Neuronal stem cell (in vitro differentiated cells): Measurements from ENCODE around the gene ACTL6B.
A peak's percentile ranks its signal among the peaks of the same experiment; 100 is the strongest.

Experiments
- DNase-seq: peaks from one replicate; pipeline ENCODE4 v3.0.0-alpha.2; 2013; ENCODE audit warnings: low spot score
- H2AFZ ChIP-seq: one replicate; pipeline ENCODE4 v1.6.1; 2013; ENCODE audit warnings: mild to moderate bottlenecking, low read length, inconsistent platforms
- H2AK5ac ChIP-seq: 2 replicates; pipeline ENCODE4 v1.6.1; 2013; ENCODE audit warnings: low read depth, mild to moderate bottlenecking, inconsistent platforms, low read length, moderate library complexity, mixed read lengths
- H2BK120ac ChIP-seq: 2 replicates; pipeline ENCODE4 v1.6.1; 2013; ENCODE audit warnings: low read depth, mild to moderate bottlenecking, inconsistent platforms, low read length, moderate library complexity, mixed read lengths
- H2BK12ac ChIP-seq: one replicate; pipeline ENCODE4 v1.6.1; 2013; ENCODE audit warnings: low read length, inconsistent platforms
- H2BK15ac ChIP-seq: 2 replicates; pipeline ENCODE4 v1.6.1; 2013; ENCODE audit warnings: mild to moderate bottlenecking, low read length, inconsistent platforms, mixed read lengths
- H2BK5ac ChIP-seq: one replicate; pipeline ENCODE4 v1.6.1; 2013; ENCODE audit warnings: inconsistent platforms, mild to moderate bottlenecking, low read length, moderate library complexity
- H3K14ac ChIP-seq: one replicate; pipeline ENCODE4 v1.6.1; 2013; ENCODE audit warnings: low read length, inconsistent platforms
- H3K18ac ChIP-seq: 2 replicates; pipeline ENCODE4 v1.6.1; 2013; ENCODE audit warnings: low read length, inconsistent platforms
- H3K23ac ChIP-seq: 2 replicates; pipeline ENCODE4 v1.6.1; 2013; ENCODE audit warnings: low read depth, mild to moderate bottlenecking, mixed read lengths, low read length, inconsistent platforms; ENCODE audit not compliant: poor library complexity
- H3K27ac ChIP-seq: replicated peaks from 3 replicates; pipeline ENCODE4 v1.5.1; 2013; ENCODE audit warnings: low read length, inconsistent platforms
- H3K27me3 ChIP-seq, 3 experiments: 2 replicates each; pipeline ENCODE4 v1.6.1; 2013; ENCODE audit warnings: low read length in 3 of 3, mild to moderate bottlenecking in 2 of 3, inconsistent platforms in 1 of 3, low read depth in 1 of 3, mixed read lengths in 1 of 3, moderate library complexity in 1 of 3; ENCODE audit not compliant: control insufficient read depth in 3 of 3, insufficient read depth in 3 of 3
- H3K36me3 ChIP-seq, 2 donors: replicated peaks in 1 of 2; 2 replicates each; pipeline ENCODE4 v1.6.1; 2013; ENCODE audit warnings: low read length in 2 of 2; ENCODE audit not compliant: control insufficient read depth in 2 of 2, insufficient read depth in 2 of 2
- H3K4ac ChIP-seq: 2 replicates; pipeline ENCODE4 v1.6.1; 2013; ENCODE audit warnings: inconsistent platforms, mild to moderate bottlenecking, low read length, moderate library complexity
- H3K4me1 ChIP-seq, 2 donors: 1 replicate in 1 of 2; 2 replicates in 1 of 2; pipeline ENCODE4 v1.6.1; 2013; ENCODE audit warnings: low read length in 2 of 2, low read depth in 1 of 2; ENCODE audit not compliant: control insufficient read depth in 2 of 2, insufficient read depth in 1 of 2
- H3K4me2 ChIP-seq: one replicate; pipeline ENCODE4 v1.6.1; 2013; ENCODE audit warnings: mild to moderate bottlenecking, low read length, inconsistent platforms; ENCODE audit not compliant: insufficient read depth, poor library complexity, severe bottlenecking
- H3K4me3 ChIP-seq, 2 donors: 2 replicates each; pipeline ENCODE4 v1.5.1; 2013; ENCODE audit warnings: low read length in 2 of 2, mild to moderate bottlenecking in 2 of 2, inconsistent platforms in 1 of 2, moderate library complexity in 1 of 2
- H3K79me1 ChIP-seq: one replicate; pipeline ENCODE4 v1.6.1; 2013; ENCODE audit warnings: low read depth, mild to moderate bottlenecking, inconsistent platforms, low read length, moderate library complexity
- H3K9ac ChIP-seq: one replicate; pipeline ENCODE4 v1.6.1; 2013; ENCODE audit warnings: mild to moderate bottlenecking, low read depth, low read length, inconsistent platforms; ENCODE audit not compliant: poor library complexity
- H3K9me3 ChIP-seq, 2 donors: replicated peaks in 1 of 2; 2 replicates each; pipeline versions ENCODE3 to v1.6.1; 2013; ENCODE audit warnings: low read length in 2 of 2, mild to moderate bottlenecking in 2 of 2, inconsistent platforms in 1 of 2, low read depth in 1 of 2, mixed read lengths in 1 of 2, moderate library complexity in 1 of 2; ENCODE audit not compliant: control insufficient read depth in 2 of 2, insufficient read depth in 1 of 2
- H4K8ac ChIP-seq: one replicate; pipeline ENCODE4 v1.6.1; 2013; ENCODE audit warnings: low read depth, mild to moderate bottlenecking, inconsistent platforms, low read length, moderate library complexity
- H4K91ac ChIP-seq: one replicate; pipeline ENCODE4 v1.6.1; 2013; ENCODE audit warnings: low read length, low read depth, mild to moderate bottlenecking, inconsistent platforms; ENCODE audit not compliant: poor library complexity
- WGBS, 2 donors: extraction: QIAGEN DNeasy Blood & Tissue Kit; methylation state at CpG; one replicate each; pipeline ENCODE4 v1.1.7; 2013; ENCODE audit warnings: missing lambda C conversion rate in 2 of 2, mixed read lengths in 1 of 2; ENCODE audit not compliant: insufficient read length in 2 of 2, insufficient replicate concordance in 1 of 2; ENCODE audit errors: extremely low coverage in 2 of 2; 5-methylcytosine and 5-hydroxymethylcytosine counted together

ACTL6B gene

GRCh38 chr7:100613412-100614175 lies 42.7 kb downstream of the ACTL6B start:
- no peak overlapping the region for H3K9ac ChIP-seq
- no peak overlapping the region for H2AFZ ChIP-seq
- H4K8ac ChIP-seq: no peak overlapping the region
- H2AK5ac ChIP-seq: peak overlapping the region; percentile 23
- no peak overlapping the region for H3K14ac ChIP-seq
- H2BK120ac ChIP-seq: no peak overlapping the region
- no peak overlapping the region for H2BK15ac ChIP-seq
- no peak for DNase-seq
- H3K4me2 ChIP-seq: no peak overlapping the region
- peak overlapping the region in 1 of 2 donors; percentile 60 for H3K4me3 ChIP-seq
- no peaks in the 10 kb centered on the region for H3K9me3 ChIP-seq
- no peaks in the 10 kb centered on the region for H3K27me3 ChIP-seq
- no CpG with 5 or more reads among the region's 13 CpGs for WGBS, 2 donors
- H4K91ac ChIP-seq: no peak overlapping the region
- H3K18ac ChIP-seq: no peak overlapping the region
- H3K27ac ChIP-seq: no peak overlapping the region
- H3K79me1 ChIP-seq: no peaks in the 10 kb centered on the region
- no peak overlapping the region for H2BK12ac ChIP-seq
- peak overlapping the region; percentile 22 for H3K23ac ChIP-seq
- peaks cover 0 to 9% of the 10 kb centered on the region in 2 donors for H3K36me3 ChIP-seq
- H2BK5ac ChIP-seq: no peak overlapping the region
- H3K4ac ChIP-seq: no peak overlapping the region
- H3K4me1 ChIP-seq: peaks cover 3 to 6% of the 10 kb centered on the region in 2 donors

DNA sequence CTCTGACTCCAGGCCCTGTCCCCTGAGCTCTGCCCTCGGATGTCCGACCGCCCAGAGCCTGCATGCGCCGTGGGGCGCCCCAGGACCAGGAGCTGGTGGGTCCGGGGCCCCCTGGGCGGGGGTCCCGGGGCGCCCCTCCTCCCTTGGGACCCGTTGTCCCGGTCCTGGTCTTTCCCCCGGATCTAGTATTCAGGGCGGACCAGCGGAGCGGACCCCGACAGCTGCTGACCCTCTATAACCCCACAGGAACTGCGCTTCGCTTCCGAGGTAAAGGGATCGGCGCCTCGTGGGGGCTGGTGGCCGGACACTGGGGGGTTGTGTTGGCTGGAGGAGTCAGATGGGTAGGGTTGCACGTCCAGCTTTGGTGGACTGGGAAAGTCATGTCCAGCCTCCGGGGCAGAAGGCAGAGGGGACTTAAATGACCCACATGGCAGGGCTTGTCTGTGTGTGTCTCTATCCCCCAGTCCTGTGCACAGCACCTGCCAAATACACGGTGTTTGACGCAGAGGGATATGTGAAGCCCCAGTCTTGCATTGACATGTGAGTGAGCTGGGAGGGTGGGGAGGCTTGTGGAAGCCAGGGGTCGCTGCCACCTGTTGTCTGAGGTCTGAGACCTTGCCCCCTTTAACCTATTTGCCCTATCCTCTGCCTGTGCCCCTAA lies 43.4 kb downstream of the ACTL6B start:
- no peak overlapping the region for H4K8ac ChIP-seq
- WGBS, 2 donors: no CpG with 5 or more reads among the region's 29 CpGs
- H3K18ac ChIP-seq: peak overlapping the region; percentile 58
- no peaks in the 10 kb centered on the region for H3K79me1 ChIP-seq
- no peak overlapping the region for H2BK120ac ChIP-seq
- no peak overlapping the region for H3K27ac ChIP-seq
- no peak for DNase-seq
- peak overlapping the region; percentile 28 for H2BK15ac ChIP-seq
- peak overlapping the region; percentile 92 for H2AFZ ChIP-seq
- H3K4me3 ChIP-seq: peak overlapping the region; percentile 60 to 76
- peak overlapping the region; percentile 23 for H2AK5ac ChIP-seq
- peak overlapping the region; percentile 85 for H3K9ac ChIP-seq
- H2BK12ac ChIP-seq: no peak overlapping the region
- peaks cover 3 to 6% of the 10 kb centered on the region in 2 donors for H3K4me1 ChIP-seq
- no peaks in the 10 kb centered on the region for H3K27me3 ChIP-seq
- peak overlapping the region; percentile 15 for H3K23ac ChIP-seq
- no peak overlapping the region for H2BK5ac ChIP-seq
- no peaks in the 10 kb centered on the region for H3K9me3 ChIP-seq
- H4K91ac ChIP-seq: no peak overlapping the region
- H3K4ac ChIP-seq: no peak overlapping the region
- H3K36me3 ChIP-seq: peaks cover 0 to 9% of the 10 kb centered on the region in 2 donors
- no peak overlapping the region for H3K14ac ChIP-seq
- peak overlapping the region; percentile 94 for H3K4me2 ChIP-seq

- Histone ChIP-seq H3K14ac (no peak within 1 kb of the TSS), H2BK12ac (no peak within 1 kb of the TSS), H3K4ac (no peak within 1 kb of the TSS), H3K18ac (peak within 1 kb of the TSS; percentile 83), H2BK120ac (no peak within 1 kb of the TSS), H3K4me2 (peak within 1 kb of the TSS; percentile 94), H3K27me3 (peaks cover 0 to 2% (median 0%) of the 10 kb centered on the region in 3 experiments), H3K36me3 (peaks cover 0 to 9% of the 10 kb centered on the region in 2 donors), H3K4me1 (peaks cover 3 to 6% of the 10 kb centered on the region in 2 donors), H2AK5ac (peak within 1 kb of the TSS; percentile 58), H4K8ac (no peak within 1 kb of the TSS), H3K79me1 (no peaks in the 10 kb centered on the region), H3K9me3 (no peaks in the 10 kb centered on the region), H3K9ac (peak within 1 kb of the TSS; percentile 85), H2BK5ac (no peak within 1 kb of the TSS), H4K91ac (no peak within 1 kb of the TSS), H2AFZ (peak within 1 kb of the TSS; percentile 92), H2BK15ac (peak within 1 kb of the TSS; percentile 28), H3K23ac (peak within 1 kb of the TSS; percentile 22), H3K4me3 (peak within 1 kb of the TSS; percentile 60 to 87), H3K27ac (peak within 1 kb of the TSS; percentile 80)
- no CpG with 5 or more reads among the region's 61 CpGs for WGBS, 2 donors
- DNase-seq: peak; percentile 99
These were observed 44.1 kb downstream of the ACTL6B start, which contains the start of gene MOSPD3 for GRCh38 chr7:100611983-100612729. Gene MOSPD3 (plus strand): TSS chr7:100612540. CDS start chr7:100612792, 252 bp downstream.
